GM13976 (cell line): ENCODE data around the gene GLB1L2.

Experiments used
- DNase-seq: peaks from one replicate; pipeline ENCODE4 v3.0.0; 2012; ENCODE audit warnings: low spot score
- CTCF ChIP-seq: IDR thresholded peaks from 2 replicates; pipeline ENCODE4 v1.5.1; 2012; ENCODE audit warnings: borderline replicate concordance, mild to moderate bottlenecking; ENCODE audit not compliant: insufficient read depth; ENCODE audit errors: extremely low read depth, missing control alignments, control extremely low read depth
- in situ Hi-C: fragments of 300-500 bp; cut with MboI; formaldehyde crosslinking; loops from one replicate; pipeline ENCODE4 v1.12.0; 2022; ENCODE audit warnings: low sequenced_read_pairs, mixed read lengths, inconsistent platforms; ENCODE audit not compliant: unreplicated experiment

Gene GLB1L2

DNA sequence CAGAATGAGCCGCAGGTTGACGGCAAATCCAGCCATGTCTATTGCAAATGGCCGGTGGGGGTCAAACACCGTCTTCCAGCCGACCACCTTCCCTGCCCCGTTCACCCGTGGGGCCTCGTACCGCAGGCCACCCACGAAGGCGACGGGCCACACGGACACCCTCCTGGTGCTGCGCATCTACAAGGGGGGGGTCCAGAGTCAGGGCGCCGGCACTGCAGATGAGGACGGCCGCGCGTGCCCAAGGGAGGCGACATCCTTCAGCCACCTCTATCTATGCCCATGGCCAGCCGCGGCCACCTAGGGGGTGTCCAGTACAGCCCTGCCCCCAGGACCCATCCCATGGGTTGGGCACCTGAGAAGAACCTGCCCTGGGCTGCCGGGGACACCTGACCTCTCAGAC is 51.0 kb downstream of the GLB1L2 start:
- in situ Hi-C loops, result no loop called here
- DNase-seq, result no peak
- TF ChIP-seq CTCF, result no peak

DNA sequence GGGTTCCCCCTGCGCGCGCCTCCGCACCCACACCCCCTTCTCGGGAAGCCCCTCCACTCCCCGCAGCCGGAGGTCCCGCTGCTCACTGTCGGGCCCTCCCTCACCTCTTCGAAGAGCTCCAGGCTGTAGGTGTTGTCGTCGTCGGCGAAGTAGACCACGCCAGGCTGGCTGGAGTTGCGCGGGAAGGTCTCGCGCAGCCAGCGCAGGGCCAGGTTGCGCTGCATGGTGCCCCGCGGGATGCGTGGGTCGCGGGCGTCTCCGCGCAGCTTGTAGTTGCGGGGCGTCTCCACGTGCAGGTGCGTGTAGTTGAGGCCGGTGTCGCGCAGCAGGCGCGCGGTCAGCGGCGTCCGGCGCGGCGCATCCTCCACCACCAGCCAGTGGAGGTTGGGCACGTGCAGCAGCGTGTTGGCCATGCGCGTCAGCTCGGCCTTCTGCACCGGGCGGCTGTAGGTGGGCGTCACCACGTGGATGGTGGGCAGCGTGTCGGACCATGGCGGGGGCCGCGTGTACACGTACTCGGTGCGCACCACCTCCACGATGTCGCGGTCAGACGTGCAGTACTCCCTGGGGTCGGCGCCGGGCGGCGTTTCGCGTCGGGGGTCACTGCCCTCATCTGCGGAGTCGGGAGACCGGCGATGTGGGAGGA is 51.9 kb downstream of the GLB1L2 start:
- in situ Hi-C loops, result no loop called here
- no peak for TF ChIP-seq CTCF
- no peak for DNase-seq

DNA sequence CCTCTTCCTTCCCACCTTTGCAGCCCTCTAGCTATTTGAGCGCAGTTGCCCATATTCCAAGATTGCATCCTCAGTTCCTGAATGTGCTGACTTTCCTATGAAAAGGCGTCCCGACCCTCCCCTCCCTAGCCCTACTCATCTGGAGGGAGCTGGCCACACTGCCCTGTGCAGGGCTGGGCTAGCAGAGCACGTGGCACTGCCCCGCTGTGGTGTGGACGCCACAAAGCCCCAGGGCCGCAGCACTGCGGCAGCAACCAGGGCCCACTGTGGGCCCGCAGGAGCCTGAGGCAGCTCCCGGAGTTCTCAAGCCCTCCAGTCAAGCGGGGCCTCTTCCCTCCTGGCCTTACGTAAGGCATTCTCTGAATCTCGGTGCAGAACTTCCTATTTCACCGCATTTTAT is 52.6 kb downstream of the GLB1L2 start:
- in situ Hi-C loops, result no loop called here
- no peak for TF ChIP-seq CTCF
- no peak for DNase-seq

DNA sequence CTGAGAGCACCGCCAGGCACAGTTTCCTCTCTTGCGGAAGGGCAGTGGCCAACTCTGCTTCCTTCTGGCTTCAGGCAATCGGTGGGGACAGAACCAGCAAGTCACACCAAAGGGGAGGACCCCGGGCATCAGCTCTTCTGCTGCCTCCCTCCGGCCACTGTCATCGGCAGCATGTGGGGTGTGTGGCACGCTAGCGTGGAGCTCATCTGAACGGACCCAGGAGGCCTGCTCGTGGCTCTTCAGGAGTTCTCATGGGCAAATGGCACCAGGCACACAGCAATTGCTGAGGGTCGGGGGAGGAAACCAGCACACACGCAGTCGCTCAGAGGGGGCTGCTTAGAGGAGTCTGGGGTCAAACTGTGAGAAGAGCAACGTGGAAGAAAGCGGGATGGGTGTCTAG is 53.4 kb downstream of the GLB1L2 start:
- no peak for TF ChIP-seq CTCF
- no peak for DNase-seq
- in situ Hi-C loops, result no loop called here

- no peak for TF ChIP-seq CTCF
- in situ Hi-C loops, result no loop called here
- no peak for DNase-seq
These were observed 54.2 kb downstream of the GLB1L2 start for GRCh38 chr11:134385774-134386565.

DNA sequence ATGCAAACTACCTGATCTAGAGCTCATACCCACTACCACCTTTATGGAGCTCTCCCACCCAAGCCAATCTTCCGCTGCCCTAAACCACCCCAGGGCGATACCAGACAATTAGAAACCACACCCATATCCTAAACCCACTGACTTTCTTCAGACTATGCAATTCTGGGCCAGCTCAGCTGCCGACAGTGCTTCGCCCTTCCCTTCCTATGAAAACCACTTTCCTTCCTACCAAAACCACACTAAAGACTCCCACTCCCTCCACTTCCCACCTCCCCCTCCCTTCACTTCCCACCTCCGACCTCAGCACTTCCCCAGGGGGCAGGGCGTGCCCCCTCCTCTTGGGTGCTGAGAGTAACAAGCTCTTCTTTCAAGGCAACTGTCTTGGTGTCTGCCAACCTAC is 55.2 kb downstream of the GLB1L2 start:
- no peak for TF ChIP-seq CTCF
- in situ Hi-C loops, result no loop called here
- DNase-seq, result no peak
